ENCODE data around the gene FNDC7. TPM values are rescaled to one million over a fixed set of nuclear protein-coding genes. Genes with fewer than 3 reads are reported as not detected.
"Not testable (repeated sequence)": the region's sequence is repeated elsewhere in the genome, so short reads cannot be mapped to it uniquely, and the experiment has no call there.

Gene FNDC7
- total RNA-seq, 1 donor from 2014 or later: 0.37 TPM

DNA sequence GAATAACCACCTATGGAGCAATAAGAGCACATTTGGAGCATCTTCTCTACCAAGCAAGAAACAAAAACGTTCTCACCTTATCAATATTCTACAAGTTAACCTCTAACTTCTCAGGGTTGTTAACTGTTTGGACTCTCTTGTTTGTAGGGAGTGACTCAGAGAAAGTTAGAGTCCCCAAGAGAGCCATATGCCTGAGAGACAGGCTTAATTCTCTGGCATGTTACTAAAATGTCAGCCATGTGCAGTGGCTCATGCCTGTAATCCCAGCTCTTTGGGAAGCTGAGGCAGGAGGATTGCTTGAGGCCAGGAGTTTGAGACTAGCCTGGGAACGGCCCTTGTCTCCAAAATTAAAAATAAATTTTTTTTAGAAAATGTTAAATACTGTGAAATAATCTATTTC is 47.6 kb upstream of the FNDC7 start:
- no peak overlapping the region for H2AFZ ChIP-seq (replicated peaks)
- no peaks in the 10 kb centered on the region for H3K4me1 ChIP-seq
- no peak for TF ChIP-seq EZH2phosphoT487 (IDR thresholded peaks at IDR 0.05)
- TF ChIP-seq, protein P1, sequence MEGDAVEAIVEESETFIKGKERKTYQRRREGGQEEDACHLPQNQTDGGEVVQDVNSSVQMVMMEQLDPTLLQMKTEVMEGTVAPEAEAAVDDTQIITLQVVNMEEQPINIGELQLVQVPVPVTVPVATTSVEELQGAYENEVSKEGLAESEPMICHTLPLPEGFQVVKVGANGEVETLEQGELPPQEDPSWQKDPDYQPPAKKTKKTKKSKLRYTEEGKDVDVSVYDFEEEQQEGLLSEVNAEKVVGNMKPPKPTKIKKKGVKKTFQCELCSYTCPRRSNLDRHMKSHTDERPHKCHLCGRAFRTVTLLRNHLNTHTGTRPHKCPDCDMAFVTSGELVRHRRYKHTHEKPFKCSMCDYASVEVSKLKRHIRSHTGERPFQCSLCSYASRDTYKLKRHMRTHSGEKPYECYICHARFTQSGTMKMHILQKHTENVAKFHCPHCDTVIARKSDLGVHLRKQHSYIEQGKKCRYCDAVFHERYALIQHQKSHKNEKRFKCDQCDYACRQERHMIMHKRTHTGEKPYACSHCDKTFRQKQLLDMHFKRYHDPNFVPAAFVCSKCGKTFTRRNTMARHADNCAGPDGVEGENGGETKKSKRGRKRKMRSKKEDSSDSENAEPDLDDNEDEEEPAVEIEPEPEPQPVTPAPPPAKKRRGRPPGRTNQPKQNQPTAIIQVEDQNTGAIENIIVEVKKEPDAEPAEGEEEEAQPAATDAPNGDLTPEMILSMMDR (IDR thresholded peaks at IDR 0.05): no peak
- no peak for TF ChIP-seq EZH2 (IDR thresholded peaks at IDR 0.05)
- Mint-ChIP-seq H3K27ac (no peak overlapping the region), H3K36me3 (no peaks in the 10 kb centered on the region), H3K27me3 (ENCODE audit: insufficient read depth, low read depth) (peaks cover 12% of the 10 kb centered on the region), H3K4me1 (no peaks in the 10 kb centered on the region), H3K9me3 (peaks cover 1% of the 10 kb centered on the region), H3K4me3 (no peak overlapping the region)
- no peak overlapping the region for H3K27ac ChIP-seq
- no peaks in the 10 kb centered on the region for H4K20me1 ChIP-seq (ENCODE audit: low read depth)
- H3K79me2 ChIP-seq (ENCODE audit: low read depth): no peaks in the 10 kb centered on the region
- peaks cover 7% of the 10 kb centered on the region for H3F3A ChIP-seq (ENCODE audit: low read depth)
- no peak for DNase-seq (ENCODE audit: low spot score)
- no peak overlapping the region for H3K4me2 ChIP-seq
- H3K27me3 ChIP-seq: peaks cover 33% of the 10 kb centered on the region
- H3K9me3 ChIP-seq (ENCODE audit: low read depth): no peaks in the 10 kb centered on the region
- H3K36me3 ChIP-seq: no peaks in the 10 kb centered on the region
- no peak overlapping the region for H3K9ac ChIP-seq
- no peak overlapping the region for H3K4me3 ChIP-seq

DNA sequence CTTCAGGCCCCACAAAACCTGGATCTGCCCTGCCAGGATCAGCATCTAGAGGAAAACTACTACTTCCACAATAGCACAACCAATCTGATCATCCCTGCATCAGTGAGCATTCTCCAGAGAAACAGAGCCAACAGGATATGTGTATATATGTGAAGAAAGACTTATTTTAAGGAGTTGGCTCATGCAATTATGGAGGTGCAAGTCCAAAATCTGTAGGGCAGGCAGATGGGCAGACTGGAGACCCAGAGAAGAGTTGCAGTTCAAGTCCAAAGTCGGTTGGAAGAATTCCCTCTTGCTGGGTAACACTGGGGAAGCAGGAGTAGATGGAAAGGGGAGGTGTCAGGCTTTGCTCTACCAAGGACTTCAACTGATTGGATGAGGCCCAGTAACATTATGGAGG is 46.9 kb upstream of the FNDC7 start:
- TF ChIP-seq, protein P1 (IDR thresholded peaks at IDR 0.05): no peak
- TF ChIP-seq EZH2phosphoT487 (IDR thresholded peaks at IDR 0.05) (no peak), EZH2 (IDR thresholded peaks at IDR 0.05) (no peak)
- Histone ChIP-seq H3F3A (ENCODE audit: low read depth) (peaks cover 3% of the 10 kb centered on the region), H3K9me3 (ENCODE audit: low read depth) (no peaks in the 10 kb centered on the region), H3K27me3 (peaks cover 26% of the 10 kb centered on the region), H3K4me1 (no peaks in the 10 kb centered on the region), H3K9ac (no peak overlapping the region), H3K36me3 (no peaks in the 10 kb centered on the region), H2AFZ (replicated peaks) (no peak overlapping the region), H3K79me2 (ENCODE audit: low read depth) (no peaks in the 10 kb centered on the region), H4K20me1 (ENCODE audit: low read depth) (no peaks in the 10 kb centered on the region), H3K4me3 (no peak overlapping the region), H3K4me2 (no peak overlapping the region), H3K27ac (no peak overlapping the region)
- no peak overlapping the region for H3K4me3 Mint-ChIP-seq
- H3K4me1 Mint-ChIP-seq: no peaks in the 10 kb centered on the region
- peaks cover 8% of the 10 kb centered on the region for H3K27me3 Mint-ChIP-seq (ENCODE audit: insufficient read depth, low read depth)
- no peaks in the 10 kb centered on the region for H3K36me3 Mint-ChIP-seq
- H3K27ac Mint-ChIP-seq: no peak overlapping the region
- no peak for DNase-seq (ENCODE audit: low spot score)
- H3K9me3 Mint-ChIP-seq: peaks cover 1% of the 10 kb centered on the region

DNA sequence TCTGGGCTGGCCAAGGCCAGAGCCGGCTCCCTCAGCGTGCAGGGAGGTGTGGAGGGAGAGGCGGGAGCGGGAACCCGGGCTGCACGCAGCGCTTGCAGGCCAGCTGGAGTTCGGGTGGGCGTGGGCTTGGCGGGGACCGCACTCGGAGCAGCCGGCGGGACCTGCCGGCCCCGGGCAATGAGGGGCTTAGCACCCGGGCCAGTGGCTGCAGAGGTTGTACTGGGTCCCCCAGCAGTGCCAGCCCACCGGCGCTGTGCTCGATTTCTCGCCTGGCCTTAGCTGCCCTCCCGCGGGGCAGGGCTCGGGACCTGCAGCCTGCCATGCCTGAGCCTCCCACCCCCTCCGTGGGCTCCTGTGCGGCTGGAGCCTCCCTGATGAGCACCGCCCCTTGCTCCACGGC is 45.3 kb upstream of the FNDC7 start:
- DNase-seq (ENCODE audit: low spot score); H3K9ac ChIP-seq; H3K4me3 ChIP-seq; H2AFZ ChIP-seq (replicated peaks); H3K27me3 ChIP-seq; H3K27me3 Mint-ChIP-seq (ENCODE audit: insufficient read depth, low read depth); H3K27ac Mint-ChIP-seq; H3K9me3 Mint-ChIP-seq; H3K4me3 Mint-ChIP-seq; H3K4me1 ChIP-seq; H3F3A ChIP-seq (ENCODE audit: low read depth); H4K20me1 ChIP-seq (ENCODE audit: low read depth); H3K79me2 ChIP-seq (ENCODE audit: low read depth); H3K4me2 ChIP-seq; H3K27ac ChIP-seq; H3K36me3 ChIP-seq; H3K9me3 ChIP-seq (ENCODE audit: low read depth); H3K4me1 Mint-ChIP-seq; H3K36me3 Mint-ChIP-seq: not testable (repeated sequence)

DNA sequence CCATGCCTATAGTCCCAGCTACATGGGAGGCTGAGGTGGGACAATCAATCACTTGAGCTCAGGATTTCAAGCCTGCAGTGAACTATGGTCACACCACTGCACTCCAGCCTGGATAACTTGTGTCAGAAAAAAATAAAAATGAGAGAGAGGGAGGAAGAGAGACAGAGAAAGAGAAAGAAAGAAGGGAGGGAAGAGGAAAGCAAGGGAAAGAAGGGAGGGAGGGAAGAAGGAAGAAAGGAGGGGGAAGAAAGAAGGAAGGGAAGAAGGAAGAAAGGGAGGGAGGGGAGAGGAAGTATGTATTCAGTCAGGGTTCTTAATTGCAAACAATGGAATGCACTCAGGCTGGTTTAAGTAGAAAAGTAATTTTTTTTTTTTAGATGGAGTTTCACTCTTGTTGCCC is 43.9 kb upstream of the FNDC7 start:
- Histone ChIP-seq H3K27me3 (no peaks in the 10 kb centered on the region), H3K9me3 (ENCODE audit: low read depth) (no peaks in the 10 kb centered on the region), H3K36me3 (no peaks in the 10 kb centered on the region), H3K27ac (no peak overlapping the region), H3K4me2 (no peak overlapping the region), H3K79me2 (ENCODE audit: low read depth) (no peaks in the 10 kb centered on the region), H3F3A (ENCODE audit: low read depth) (no peaks in the 10 kb centered on the region), H3K9ac (no peak overlapping the region), H4K20me1 (ENCODE audit: low read depth) (no peaks in the 10 kb centered on the region), H3K4me1 (no peaks in the 10 kb centered on the region), H3K4me3 (no peak overlapping the region), H2AFZ (replicated peaks) (no peak overlapping the region)
- no peaks in the 10 kb centered on the region for H3K4me1 Mint-ChIP-seq
- peaks cover 2% of the 10 kb centered on the region for H3K27me3 Mint-ChIP-seq (ENCODE audit: insufficient read depth, low read depth)
- TF ChIP-seq EZH2 (IDR thresholded peaks at IDR 0.05) (no peak), EZH2phosphoT487 (IDR thresholded peaks at IDR 0.05) (no peak)
- TF ChIP-seq, protein P1 (IDR thresholded peaks at IDR 0.05): no peak
- H3K36me3 Mint-ChIP-seq: no peaks in the 10 kb centered on the region
- H3K27ac Mint-ChIP-seq: no peak overlapping the region
- no peak for DNase-seq (ENCODE audit: low spot score)
- peaks cover 4% of the 10 kb centered on the region for H3K9me3 Mint-ChIP-seq
- no peak overlapping the region for H3K4me3 Mint-ChIP-seq
